ENCODE results near the gene AVPR1B. TPM values are rescaled to one million over a fixed set of nuclear protein-coding genes. Genes with fewer than 3 reads are reported as not detected.
"Not testable (repeated sequence)": the region's sequence is repeated elsewhere in the genome, so short reads cannot be mapped to it uniquely, and the experiment has no call there.

AVPR1B gene
- polyA plus RNA-seq, 4 donors, result 0.47 to 0.57 (median 0.51) TPM

GRCh38 chr1:206087091-206087490 lies 30.1 kb downstream of the AVPR1B start:
- DNase-seq (ENCODE audit: low read depth in 4 of 4, low spot score in 3 of 4), result no peak

DNA sequence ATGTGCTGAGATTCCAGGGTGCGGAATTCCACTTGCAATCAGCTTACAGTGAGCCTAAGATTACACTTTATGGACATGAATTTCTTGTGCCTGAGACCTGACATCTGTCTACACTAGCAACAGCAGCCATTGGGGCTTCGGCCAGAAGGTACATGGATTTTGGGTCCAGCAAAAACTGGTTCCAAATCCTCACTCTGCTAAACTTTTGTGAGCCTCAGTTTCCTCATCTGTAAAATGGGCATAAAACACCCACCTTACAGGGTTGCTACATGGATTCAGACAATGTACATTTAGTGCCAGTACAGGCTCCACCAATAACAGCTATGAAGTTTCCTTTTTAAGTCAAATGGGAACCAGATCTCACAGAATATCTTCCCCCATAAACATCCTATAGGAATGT lies 33.4 kb downstream of the AVPR1B start:
- no peak for DNase-seq (ENCODE audit: low read depth in 4 of 4, low spot score in 3 of 4)

DNA sequence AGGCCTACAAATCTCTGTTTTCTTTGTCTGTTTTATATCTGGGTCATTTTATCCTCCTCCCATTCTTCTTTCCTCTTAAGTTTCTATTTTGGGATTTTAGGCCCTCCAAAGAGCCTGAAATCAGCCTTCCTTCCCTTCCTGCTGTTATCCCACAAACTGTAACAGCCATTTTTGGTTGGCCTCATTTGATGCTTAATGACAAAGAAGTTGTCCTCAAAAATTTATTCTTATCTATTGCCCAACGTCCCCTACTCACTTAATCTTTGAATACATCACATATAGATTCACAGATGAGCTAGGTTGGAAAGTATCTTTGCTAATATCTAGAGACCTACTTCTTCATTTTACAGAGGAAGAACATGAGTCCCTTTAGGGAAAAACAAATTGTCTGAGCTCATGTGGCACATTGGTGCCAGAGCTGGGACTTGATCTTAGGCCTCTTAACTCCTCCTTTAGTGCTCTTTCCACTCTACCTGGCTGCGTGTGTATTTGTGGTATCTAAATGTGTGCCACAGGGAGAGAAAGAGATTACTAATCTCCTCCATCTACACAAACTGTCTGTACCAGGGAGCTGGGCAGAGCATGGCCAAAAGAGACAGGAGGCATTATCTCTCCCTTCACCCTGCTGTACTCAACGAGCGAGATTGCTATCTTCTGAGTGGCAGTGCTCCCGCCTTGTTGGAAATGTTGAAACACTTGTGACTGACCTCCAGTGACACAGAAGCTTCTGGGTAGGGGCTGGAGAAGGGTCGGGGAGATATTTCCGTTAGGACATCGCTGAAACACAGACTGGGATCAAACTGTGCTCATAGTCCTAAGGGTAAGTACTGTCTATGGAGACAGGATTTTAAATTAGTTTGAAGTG lies 34.1 kb downstream of the AVPR1B start:
- no peak for DNase-seq (ENCODE audit: low read depth in 4 of 4, low spot score in 3 of 4)

DNA sequence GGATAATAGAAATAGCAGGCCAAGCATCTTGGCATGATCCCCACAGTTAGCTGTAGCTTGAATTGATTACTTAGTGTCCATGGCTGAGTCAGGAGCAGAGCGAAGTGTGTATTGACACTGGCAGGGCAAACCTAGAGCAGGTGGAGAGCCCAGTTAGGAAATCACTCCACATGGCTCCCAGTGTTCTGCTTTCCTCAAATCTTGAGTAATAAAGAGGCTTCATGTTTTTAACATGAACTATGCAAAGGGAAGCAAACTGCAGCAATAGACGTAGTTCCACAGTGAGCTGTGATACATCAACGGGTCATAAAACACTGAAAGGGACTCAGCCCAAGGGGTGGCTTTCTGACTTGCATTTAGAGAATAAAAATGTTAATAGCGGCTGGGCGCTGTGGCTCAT lies 35.3 kb downstream of the AVPR1B start:
- DNase-seq (ENCODE audit: low read depth in 4 of 4, low spot score in 3 of 4), result no peak

DNA sequence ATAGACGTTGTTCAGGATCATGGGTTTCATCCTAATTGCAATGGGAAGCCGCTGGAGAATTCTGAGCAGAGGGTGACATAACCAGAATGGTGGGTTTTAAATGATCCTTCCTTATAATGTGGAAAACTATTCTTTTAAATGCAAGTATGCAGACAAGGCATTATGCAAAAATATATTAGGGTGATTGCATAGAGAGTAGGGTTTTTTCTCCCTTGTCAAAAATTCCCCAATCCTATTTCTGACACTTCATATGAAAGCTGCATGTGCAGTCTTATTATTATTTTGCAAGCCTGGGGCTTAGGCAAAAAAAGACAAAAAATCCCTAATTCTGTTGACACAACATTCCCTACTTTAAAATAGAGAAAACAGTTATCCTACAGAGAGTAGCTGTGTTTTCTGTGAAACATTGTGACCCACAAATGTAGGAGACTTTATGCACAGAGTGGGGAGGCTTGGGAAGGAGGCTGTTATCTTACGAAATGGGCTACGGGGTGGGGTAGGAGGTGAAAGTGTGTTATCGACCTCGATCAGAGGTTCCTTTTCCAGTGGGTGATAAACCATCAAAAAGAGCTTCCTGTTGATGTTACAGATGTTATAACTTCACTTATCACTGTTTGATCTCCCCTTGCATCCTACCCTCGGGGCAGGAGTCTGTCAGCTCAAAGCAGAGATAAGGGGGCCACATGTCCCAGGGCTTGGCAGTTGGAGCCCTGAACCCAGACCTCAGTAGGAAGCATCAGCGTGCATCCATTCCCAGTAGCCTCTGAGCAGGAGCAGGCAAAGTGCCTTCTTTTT lies 37.0 kb downstream of the AVPR1B start:
- DNase-seq (ENCODE audit: low read depth in 4 of 4, low spot score in 3 of 4), result no peak

- DNase-seq (ENCODE audit: low read depth in 4 of 4, low spot score in 3 of 4), result no peak
Observed at GRCh38 chr1:206079135-206079534, 38.1 kb downstream of the AVPR1B start.

DNA sequence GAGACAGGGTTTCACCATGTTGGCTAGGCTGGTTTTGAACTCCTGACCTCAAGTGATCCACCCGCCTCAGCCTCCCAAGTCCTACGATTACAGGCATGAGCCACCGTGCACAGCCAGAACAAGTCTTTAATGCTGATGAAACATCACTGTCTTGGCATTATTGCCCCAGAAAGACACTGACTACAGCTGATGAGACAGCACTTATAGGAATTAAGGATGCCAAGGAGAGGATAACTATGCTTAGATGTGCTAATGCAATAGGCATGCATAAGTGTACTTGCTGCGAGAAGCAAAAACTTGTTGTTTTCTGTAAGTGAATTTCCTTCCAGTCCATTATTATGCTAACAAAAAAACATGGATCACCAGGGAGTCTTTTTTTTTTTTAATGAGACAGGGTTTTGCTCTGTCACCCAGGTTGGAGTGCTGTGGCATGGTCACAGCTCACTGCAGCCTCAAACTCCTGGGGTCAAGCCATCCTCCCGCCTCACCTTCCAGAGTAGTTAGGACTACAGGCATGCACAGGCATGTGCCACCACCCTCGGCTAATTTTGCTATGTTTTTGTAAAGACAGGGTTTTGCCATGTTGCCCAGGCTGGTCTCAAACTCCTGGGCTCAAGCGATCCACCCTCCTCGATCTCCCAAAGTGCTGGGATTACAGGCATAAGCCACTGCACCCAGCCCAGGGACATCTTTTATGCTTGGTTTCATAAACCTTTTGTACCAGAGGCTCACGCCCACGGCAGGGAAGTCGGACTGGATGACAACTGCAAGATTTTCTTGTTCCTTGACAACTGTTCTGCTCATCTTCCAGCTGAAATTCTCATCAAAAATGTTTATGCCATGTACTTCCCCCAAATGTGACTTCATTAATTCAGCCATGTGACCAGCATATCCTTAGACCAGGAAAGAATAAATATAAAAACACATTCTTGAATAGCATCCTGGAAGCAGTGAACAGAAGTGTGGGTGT lies 41.1 kb downstream of the AVPR1B start:
- DNase-seq (ENCODE audit: low read depth in 4 of 4, low spot score in 3 of 4), result no peak

DNA sequence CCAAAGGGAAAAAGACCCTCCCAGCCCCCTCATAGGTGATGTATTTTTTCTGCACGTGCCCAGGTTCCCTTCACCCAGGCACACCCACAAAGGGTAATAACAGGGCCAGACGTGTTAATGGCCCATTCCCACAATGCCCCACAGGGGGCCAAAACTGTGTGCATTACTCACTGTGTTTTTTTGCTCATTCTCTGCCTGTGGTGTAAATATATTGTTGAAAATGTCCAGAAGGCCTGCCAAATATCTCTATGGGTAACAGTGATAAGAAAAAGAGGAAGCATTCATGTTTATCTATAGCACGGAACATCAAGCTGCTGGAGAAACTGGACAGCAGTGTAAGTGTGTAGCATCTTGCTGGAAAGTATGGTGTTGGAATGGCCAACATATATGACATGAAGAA lies 42.3 kb downstream of the AVPR1B start:
- DNase-seq (ENCODE audit: low read depth in 4 of 4, low spot score in 3 of 4), result no peak

- no peak for DNase-seq (ENCODE audit: low read depth in 4 of 4, low spot score in 3 of 4)
Observed at GRCh38 chr1:206070627-206071304, 46.4 kb downstream of the AVPR1B start.

DNA sequence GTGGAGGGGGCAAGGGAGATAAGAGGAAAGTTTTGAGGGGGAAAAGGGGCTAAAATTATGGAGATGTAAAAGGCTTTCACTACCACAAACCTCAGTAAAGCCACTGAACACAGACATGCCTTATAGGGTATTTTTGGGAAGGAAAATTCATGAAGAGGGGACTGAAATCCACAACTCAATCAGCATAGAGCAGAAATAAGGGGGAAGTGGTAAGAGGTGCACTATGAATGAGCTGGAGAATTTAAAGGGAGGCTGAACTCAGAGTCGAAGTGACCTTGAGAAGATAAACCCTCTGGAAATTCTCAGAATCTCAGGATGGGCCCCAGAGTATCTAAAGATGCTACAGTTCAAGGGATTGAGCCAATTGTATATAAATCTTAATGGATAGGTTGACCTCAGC lies 48.9 kb downstream of the AVPR1B start:
- no peak for DNase-seq (ENCODE audit: low read depth in 4 of 4, low spot score in 3 of 4)

GRCh38 chr1:206067486-206068227 lies 49.5 kb downstream of the AVPR1B start:
- no peak for DNase-seq (ENCODE audit: low read depth in 4 of 4, low spot score in 3 of 4)

DNA sequence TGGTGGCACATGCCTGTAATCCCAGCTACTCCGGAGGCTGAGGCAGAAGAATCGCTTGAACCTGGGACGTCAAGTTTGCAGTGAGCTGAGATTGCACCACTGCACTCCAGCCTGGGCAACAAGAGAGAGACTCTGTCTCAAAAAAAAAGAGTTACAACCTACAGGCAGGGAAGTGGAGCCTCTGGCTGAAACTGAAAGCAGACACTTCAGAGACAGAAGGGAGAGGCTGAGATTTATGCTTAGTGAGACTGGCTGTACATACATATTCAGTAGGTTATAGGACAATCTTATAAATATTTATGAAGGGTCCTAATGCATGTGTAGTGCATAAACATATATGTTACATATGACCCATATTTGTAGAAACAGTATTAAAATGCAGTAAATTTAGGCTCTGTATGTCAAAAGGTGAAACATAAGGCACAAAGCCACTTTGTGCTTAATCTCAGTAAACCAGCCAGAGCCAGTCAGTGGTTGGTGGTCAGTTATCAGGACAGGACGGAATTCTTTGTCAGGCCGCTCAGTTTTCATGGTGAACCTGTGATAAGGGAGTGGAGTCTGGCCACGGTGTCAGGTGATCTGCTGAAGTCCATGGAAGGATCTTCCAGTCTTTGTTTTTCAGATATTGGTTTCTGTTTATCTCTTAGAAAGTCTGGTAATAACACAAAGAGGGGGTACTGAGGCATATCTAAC lies 50.6 kb downstream of the AVPR1B start:
- no peak for DNase-seq (ENCODE audit: low read depth in 4 of 4, low spot score in 3 of 4)

GRCh38 chr1:206065547-206066145 lies 51.5 kb downstream of the AVPR1B start:
- DNase-seq (ENCODE audit: low read depth in 4 of 4, low spot score in 3 of 4), result no peak

DNA sequence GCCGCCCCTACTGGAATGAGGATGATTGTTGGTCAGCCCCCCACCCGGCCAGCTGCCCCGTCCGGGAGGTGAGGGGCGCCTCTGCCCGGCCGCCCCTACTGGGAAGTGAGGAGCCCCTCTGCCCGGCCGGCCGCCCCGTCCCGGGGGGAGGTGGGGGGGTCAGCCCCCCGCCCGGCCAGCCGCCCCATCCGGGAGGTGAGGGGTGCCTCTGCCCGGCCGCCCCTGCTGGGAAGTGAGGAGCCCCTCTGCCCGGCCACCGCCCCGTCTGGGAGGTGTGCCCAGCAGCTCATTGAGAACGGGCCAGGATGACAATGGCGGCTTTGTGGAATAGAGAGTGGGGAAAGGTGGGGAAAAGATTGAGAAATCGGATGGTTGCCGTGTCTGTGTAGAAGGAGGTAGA lies 52.7 kb downstream of the AVPR1B start:
- DNase-seq (ENCODE audit: low read depth in 4 of 4, low spot score in 3 of 4), result not testable (repeated sequence)

- not testable (repeated sequence) for DNase-seq (ENCODE audit: low read depth in 4 of 4, low spot score in 3 of 4)
Observed at GRCh38 chr1:206064001-206064400, 53.2 kb downstream of the AVPR1B start.

- no peak for DNase-seq (ENCODE audit: low read depth in 4 of 4, low spot score in 3 of 4)
Observed at GRCh38 chr1:206062464-206062863, 54.7 kb downstream of the AVPR1B start.

DNA sequence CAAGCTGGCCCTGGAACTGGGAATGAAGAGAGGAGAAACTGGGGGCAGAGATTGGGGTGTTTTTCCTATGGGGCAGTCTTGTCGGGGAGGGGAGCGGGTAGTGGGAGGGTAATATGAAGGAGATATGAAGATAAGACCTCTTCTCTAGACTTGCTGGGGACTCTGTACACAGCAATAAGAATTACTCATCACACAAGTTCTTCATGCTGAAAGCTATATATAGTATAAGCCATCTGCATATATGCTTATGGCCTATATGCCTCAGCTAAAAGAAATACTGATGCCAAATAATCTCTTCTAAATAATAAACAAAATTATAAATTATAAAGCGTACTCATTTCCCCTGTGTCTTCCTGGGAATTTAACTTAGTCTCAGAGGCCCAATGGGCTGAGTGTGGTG lies 56.3 kb downstream of the AVPR1B start:
- no peak for DNase-seq (ENCODE audit: low read depth in 4 of 4, low spot score in 3 of 4)
